OCI-LY3 (cell line): ENCODE data around the gene CHFR.

ENCODE experiments used
- H2AFZ ChIP-seq: fragments of 200-600, 300-600 bp; shearing (Covaris generic); 2 replicates; pipeline ENCODE4 v1.6.0; 2014; ENCODE audit warnings: antibody characterized with exemption, low read depth, low read length
- H3K27ac ChIP-seq: fragments of 200-600, 300-600 bp; sonication (generic); 2 replicates; pipeline ENCODE4 v1.5.1; 2014; ENCODE audit warnings: mild to moderate bottlenecking, low read length, moderate library complexity, mixed read lengths
- H3K27me3 ChIP-seq: fragments of 200-600, 300-600 bp; sonication (generic); 2 replicates; pipeline ENCODE4 v1.6.1; 2014; ENCODE audit warnings: low read depth, low read length, mixed read lengths
- H3K36me3 ChIP-seq: fragments of 200-600, 300-600 bp; sonication (generic); replicated peaks from 2 replicates; pipeline ENCODE3; 2014; ENCODE audit warnings: low read depth, low read length, mixed read lengths
- H3K4me1 ChIP-seq: fragments of 300-600, 200-600 bp; sonication (generic); 2 replicates; pipeline ENCODE4 v1.6.1; 2014; ENCODE audit warnings: low read length, mixed read lengths
- H3K4me2 ChIP-seq: fragments of 200-600, 300-600 bp; sonication (generic); 2 replicates; pipeline ENCODE4 v1.6.1; 2014; ENCODE audit warnings: low read length, mixed read lengths
- H3K4me3 ChIP-seq: fragments of 300-600, 200-600 bp; sonication (generic); 2 replicates; pipeline ENCODE4 v1.5.1; 2014; ENCODE audit warnings: antibody characterized with exemption, mild to moderate bottlenecking, low read length, moderate library complexity
- H3K79me2 ChIP-seq: fragments of 300-600, 200-600 bp; shearing (Covaris generic); 2 replicates; pipeline ENCODE4 v1.6.1; 2014; ENCODE audit warnings: mild to moderate bottlenecking, low read length, mixed read lengths
- H3K9ac ChIP-seq: fragments of 300-600, 200-600 bp; shearing (Covaris generic); 2 replicates; pipeline ENCODE4 v1.6.0; 2014; ENCODE audit warnings: mild to moderate bottlenecking, low read length, moderate library complexity
- H3K9me3 ChIP-seq: fragments of 200-600, 300-600 bp; shearing (Covaris generic); 2 replicates; pipeline ENCODE4 v1.6.1; 2014; ENCODE audit warnings: low read length, mixed read lengths; ENCODE audit not compliant: insufficient read depth
- H4K20me1 ChIP-seq: fragments of 200-600, 300-600 bp; sonication (generic); 2 replicates; pipeline ENCODE4 v1.6.1; 2016; ENCODE audit warnings: low read length, mixed read lengths; ENCODE audit not compliant: insufficient read depth
- EZH2phosphoT487 ChIP-seq: fragments of 200-600 bp; shearing (Covaris generic); IDR thresholded peaks from 2 replicates; pipeline ENCODE4 v1.6.1; 2018; ENCODE audit warnings: antibody characterized with exemption, mixed run types, low read depth
- TF ChIP-seq, protein P1 (sequence below): fragments of 200-600, 300-600 bp; sonication (generic); IDR thresholded peaks from 2 replicates; pipeline ENCODE4 v1.5.1; 2014; ENCODE audit warnings: antibody characterized with exemption, low read length, low read depth

CHFR gene

DNA sequence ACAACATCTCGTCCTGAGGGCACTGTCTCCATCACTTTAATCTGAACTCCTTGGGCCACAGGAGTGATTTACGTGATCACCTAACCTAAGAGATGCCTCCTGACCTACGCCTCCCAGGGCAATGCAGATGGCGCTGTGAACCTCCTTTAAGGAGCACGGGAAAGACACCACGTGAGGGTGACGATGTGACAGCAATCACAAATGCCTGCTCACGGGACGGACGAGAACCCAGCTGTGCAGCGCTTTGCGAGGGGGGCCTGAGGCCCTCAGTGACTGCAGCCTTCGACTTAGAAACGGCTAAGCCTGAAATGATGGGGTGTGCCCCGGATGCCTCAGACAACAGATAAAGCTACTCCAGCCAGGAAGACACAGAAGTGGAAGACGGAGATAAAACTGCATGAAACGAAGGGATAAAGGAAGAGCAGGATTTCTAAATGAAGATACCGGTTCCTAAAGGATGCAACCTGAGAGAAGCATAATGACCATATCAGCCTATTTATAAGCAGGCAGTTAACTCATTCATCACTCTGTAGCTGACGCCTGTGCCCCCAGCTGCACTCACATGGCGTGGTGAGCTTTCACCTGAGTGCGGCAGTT, 44.9 kb downstream of the CHFR start:
- H3K4me3 ChIP-seq = no peak overlapping the region
- no peaks in the 10 kb centered on the region for H3K36me3 ChIP-seq
- H3K79me2 ChIP-seq = no peaks in the 10 kb centered on the region
- no peak overlapping the region for H3K9ac ChIP-seq
- no peak overlapping the region for H3K4me2 ChIP-seq
- no peaks in the 10 kb centered on the region for H4K20me1 ChIP-seq
- TF ChIP-seq, protein P1, sequence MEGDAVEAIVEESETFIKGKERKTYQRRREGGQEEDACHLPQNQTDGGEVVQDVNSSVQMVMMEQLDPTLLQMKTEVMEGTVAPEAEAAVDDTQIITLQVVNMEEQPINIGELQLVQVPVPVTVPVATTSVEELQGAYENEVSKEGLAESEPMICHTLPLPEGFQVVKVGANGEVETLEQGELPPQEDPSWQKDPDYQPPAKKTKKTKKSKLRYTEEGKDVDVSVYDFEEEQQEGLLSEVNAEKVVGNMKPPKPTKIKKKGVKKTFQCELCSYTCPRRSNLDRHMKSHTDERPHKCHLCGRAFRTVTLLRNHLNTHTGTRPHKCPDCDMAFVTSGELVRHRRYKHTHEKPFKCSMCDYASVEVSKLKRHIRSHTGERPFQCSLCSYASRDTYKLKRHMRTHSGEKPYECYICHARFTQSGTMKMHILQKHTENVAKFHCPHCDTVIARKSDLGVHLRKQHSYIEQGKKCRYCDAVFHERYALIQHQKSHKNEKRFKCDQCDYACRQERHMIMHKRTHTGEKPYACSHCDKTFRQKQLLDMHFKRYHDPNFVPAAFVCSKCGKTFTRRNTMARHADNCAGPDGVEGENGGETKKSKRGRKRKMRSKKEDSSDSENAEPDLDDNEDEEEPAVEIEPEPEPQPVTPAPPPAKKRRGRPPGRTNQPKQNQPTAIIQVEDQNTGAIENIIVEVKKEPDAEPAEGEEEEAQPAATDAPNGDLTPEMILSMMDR = no peak
- TF ChIP-seq EZH2phosphoT487 = no peak
- H2AFZ ChIP-seq = no peak overlapping the region
- no peaks in the 10 kb centered on the region for H3K27me3 ChIP-seq
- H3K9me3 ChIP-seq = no peaks in the 10 kb centered on the region
- no peak overlapping the region for H3K27ac ChIP-seq
- H3K4me1 ChIP-seq = no peaks in the 10 kb centered on the region

DNA sequence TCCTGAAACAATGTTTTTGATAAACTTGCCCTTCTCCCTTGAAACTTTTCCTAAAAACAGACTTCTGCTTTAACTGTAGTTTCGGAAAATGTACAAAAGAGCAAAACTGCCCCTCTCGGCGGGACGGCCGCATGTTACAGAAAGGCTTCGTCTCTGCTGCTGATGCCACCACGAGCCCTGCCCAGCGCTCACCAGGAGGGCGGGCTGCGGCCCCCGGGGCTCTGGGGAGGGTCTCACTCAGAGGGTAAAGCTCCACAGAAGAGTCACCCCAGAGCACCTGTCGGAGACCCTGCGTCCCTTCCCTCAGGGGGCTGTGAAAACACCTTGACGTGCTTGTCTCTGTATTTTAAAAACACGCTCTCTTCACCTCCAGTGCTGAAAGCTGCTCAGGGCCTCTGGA, 46.3 kb downstream of the CHFR start:
- Histone ChIP-seq H3K9ac (no peak overlapping the region), H3K36me3 (no peaks in the 10 kb centered on the region), H3K4me3 (no peak overlapping the region), H3K27me3 (no peaks in the 10 kb centered on the region), H3K9me3 (no peaks in the 10 kb centered on the region), H4K20me1 (no peaks in the 10 kb centered on the region), H2AFZ (no peak overlapping the region), H3K4me1 (no peaks in the 10 kb centered on the region), H3K79me2 (no peaks in the 10 kb centered on the region), H3K4me2 (no peak overlapping the region), H3K27ac (no peak overlapping the region)
- TF ChIP-seq, protein P1 = no peak

DNA sequence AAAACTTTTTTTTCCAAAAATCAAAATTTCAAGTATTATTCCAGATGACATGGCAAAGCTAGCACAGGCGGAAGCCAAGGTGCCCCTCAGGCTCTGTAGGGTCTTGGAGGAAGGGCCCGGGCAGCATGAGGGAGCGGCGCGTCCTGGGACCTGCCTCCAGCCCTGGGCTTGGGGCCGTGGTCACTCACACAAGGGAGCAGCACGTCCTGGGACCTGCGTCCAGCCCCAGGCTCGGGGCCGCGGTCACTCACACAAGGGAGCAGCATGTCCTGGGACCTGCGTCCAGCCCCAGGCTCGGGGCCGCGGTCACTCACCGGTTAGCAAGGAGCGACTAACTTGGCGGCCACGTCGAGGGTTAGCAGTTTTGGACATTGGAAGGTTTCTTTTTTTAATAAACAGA, 46.9 kb downstream of the CHFR start:
- Histone ChIP-seq H2AFZ (no peak overlapping the region), H3K27ac (no peak overlapping the region), H3K9ac (no peak overlapping the region), H3K9me3 (no peaks in the 10 kb centered on the region), H4K20me1 (no peaks in the 10 kb centered on the region), H3K4me1 (no peaks in the 10 kb centered on the region), H3K27me3 (no peaks in the 10 kb centered on the region), H3K79me2 (no peaks in the 10 kb centered on the region), H3K4me2 (no peak overlapping the region), H3K36me3 (no peaks in the 10 kb centered on the region), H3K4me3 (no peak overlapping the region)
- no peak for TF ChIP-seq EZH2phosphoT487
- TF ChIP-seq, protein P1 = no peak

DNA sequence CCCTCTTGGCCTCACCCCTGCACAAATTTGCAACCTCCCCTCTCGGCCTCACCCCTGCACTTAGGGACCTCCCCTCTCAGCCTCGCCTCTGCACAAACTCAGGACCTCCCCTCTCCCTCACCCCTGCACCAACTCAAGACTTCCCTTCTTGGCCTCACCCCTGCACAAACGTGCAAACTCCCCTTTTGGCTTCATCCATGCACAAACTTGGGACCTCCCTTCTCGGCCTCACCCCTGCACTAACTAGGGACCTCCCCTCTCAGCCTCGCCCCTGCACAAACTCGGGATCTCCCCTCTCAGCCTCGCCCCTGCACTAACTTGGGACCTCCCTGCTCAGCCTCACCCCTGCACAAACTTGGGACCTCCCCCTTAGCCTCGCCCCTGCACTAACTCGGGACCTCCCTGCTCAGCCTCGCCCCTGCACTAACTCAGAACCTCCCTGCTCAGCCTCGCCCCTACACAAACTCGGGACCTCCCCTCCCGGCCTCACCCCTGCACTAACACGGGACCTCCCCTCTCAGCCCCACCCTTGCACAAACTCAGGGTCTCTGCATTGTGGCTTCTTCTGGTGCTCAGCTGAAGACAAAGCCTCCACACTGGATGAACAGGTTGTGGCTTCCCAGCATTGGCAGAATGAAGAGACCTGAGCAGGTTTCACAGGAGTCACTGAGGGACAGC, 47.7 kb downstream of the CHFR start:
- no peak overlapping the region for H3K4me3 ChIP-seq
- H3K4me2 ChIP-seq = no peak overlapping the region
- H3K36me3 ChIP-seq = no peaks in the 10 kb centered on the region
- H2AFZ ChIP-seq = no peak overlapping the region
- no peak overlapping the region for H3K27ac ChIP-seq
- no peak for TF ChIP-seq EZH2phosphoT487
- TF ChIP-seq, protein P1 = no peak
- no peaks in the 10 kb centered on the region for H3K4me1 ChIP-seq
- H3K79me2 ChIP-seq = no peaks in the 10 kb centered on the region
- no peaks in the 10 kb centered on the region for H3K27me3 ChIP-seq
- no peaks in the 10 kb centered on the region for H3K9me3 ChIP-seq
- no peak overlapping the region for H3K9ac ChIP-seq
- H4K20me1 ChIP-seq = no peaks in the 10 kb centered on the region
